Gastroesophageal sphincter (tissue), 4 donors: ENCODE results near the gene RNF175. TPM values are rescaled to one million over a fixed set of nuclear protein-coding genes. Genes with fewer than 3 reads are reported as not detected.

Experiments used
- ATAC-seq: fragments of 150-250 bp; one replicate; pipeline ENCODE4 v1.9.1; 2016; ENCODE audit warnings: mild to moderate bottlenecking, moderate library complexity
- H3K27ac ChIP-seq, 4 donors: fragments of 200-600 bp; sonication (generic) in 3 of 4; 1 replicate in 3 of 4; 2 replicates in 1 of 4; pipeline ENCODE4 v1.5.1; 2016 to 2019
- H3K27me3 ChIP-seq: fragments of 200-600 bp; sonication (generic); one replicate; pipeline ENCODE4 v1.5.1; 2019
- H3K36me3 ChIP-seq, 2 donors: fragments of 200-600 bp; sonication (generic); one replicate each; pipeline ENCODE4 v1.5.1; 2019; ENCODE audit warnings: control low read depth in 1 of 2
- H3K4me1 ChIP-seq, 3 donors: fragments of 200-600 bp; sonication (generic); 1 replicate in 2 of 3; 2 replicates in 1 of 3; pipeline ENCODE4 v1.5.1; 2016 to 2019; ENCODE audit warnings: control low read depth in 2 of 3
- H3K4me3 ChIP-seq, 2 donors: fragments of 200-600 bp; sonication (generic); one replicate each; pipeline ENCODE4 v1.5.1; 2019; ENCODE audit warnings: mild to moderate bottlenecking in 1 of 2, moderate library complexity in 1 of 2
- H3K9me3 ChIP-seq, 3 donors: fragments of 200-600 bp; sonication (generic); one replicate each; pipeline ENCODE4 v1.5.1; 2017 to 2019; ENCODE audit warnings: control low read depth in 2 of 3
- EP300 ChIP-seq: sonication (generic); formaldehyde crosslinking; IDR thresholded peaks from one replicate; pipeline ENCODE4 v1.6.1; 2017; ENCODE audit warnings: antibody characterized with exemption, mild to moderate bottlenecking
- POLR2A ChIP-seq, 2 donors: fragments of 450-650 bp; IDR thresholded peaks; one replicate each; pipeline ENCODE4 v1.6.1; 2017; ENCODE audit warnings: antibody characterized with exemption in 2 of 2, mild to moderate bottlenecking in 2 of 2, moderate library complexity in 1 of 2
- POLR2AphosphoS5 ChIP-seq: sonication (generic); formaldehyde crosslinking; IDR thresholded peaks from one replicate; pipeline ENCODE4 v1.6.1; 2017; ENCODE audit warnings: antibody characterized with exemption
- WGBS, 2 donors: methylation state at CpG; one replicate each; pipeline ENCODE4 v1.1.5; 2018; ENCODE audit warnings: low coverage in 1 of 2; 5-methylcytosine and 5-hydroxymethylcytosine counted together
- total RNA-seq, 4 donors: library from RNA; depleted of rRNA; stranded (reverse); fragments of >200 nt; gene quantifications; one replicate each; pipeline ENCODE4 v1.1.0, GENCODE V29; 2016
- TF ChIP-seq, protein P1 (sequence below), 4 experiments: fragments of 200-600 bp in 2 of 4; fragments of 450-650 bp in 2 of 4; sonication (generic) in 1 of 4; IDR thresholded peaks; one replicate each; pipeline ENCODE4 v1.5.1; 2017 to 2019; ENCODE audit warnings: antibody characterized with exemption in 4 of 4, mild to moderate bottlenecking in 2 of 4, moderate library complexity in 2 of 4

The RNF175 gene
- total RNA-seq, 4 donors from 2014 or later: 0.16 to 0.89 (median 0.67) TPM; not detected in 1

DNA sequence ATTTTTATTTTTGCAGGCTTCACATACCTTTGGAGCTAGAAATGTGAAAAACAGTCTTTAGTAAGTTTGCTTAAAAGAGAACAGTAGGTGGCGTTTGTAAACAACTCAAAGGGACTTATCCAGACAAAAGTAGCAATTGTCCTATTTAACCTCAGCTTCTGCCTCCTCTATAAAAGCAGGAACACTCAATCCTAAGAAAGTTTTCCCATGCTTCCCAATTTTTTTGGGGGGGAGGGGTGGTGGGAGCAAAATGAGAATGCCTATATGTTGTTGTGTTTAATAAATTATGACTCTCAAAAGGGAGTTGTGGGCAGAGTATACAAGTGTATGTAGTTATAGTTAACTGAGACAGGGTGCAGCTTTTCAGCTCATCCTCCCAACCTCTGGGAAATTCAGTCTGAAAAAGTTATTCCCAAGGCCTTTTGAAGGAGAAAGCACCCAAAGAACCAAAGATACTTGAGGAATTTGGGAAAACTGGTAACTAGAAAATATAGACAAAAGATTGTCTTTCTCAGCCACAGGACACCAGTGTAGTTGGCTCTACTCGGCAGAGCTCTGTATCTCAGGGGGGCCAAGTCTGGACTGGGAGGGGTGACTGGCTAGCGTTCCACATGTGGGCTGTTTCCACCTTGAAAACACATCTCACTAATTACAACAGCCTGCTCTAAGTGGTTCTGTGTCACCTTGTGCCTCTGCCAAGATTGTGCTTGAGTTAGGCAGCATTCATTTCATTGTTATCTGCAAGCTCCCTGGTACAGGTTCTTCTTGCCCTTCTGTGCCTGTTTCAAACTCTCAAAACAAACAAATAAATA, 26.3 kb upstream of the RNF175 start:
- no peak for TF ChIP-seq POLR2A (IDR thresholded peaks at IDR 0.05)
- TF ChIP-seq, protein P1, sequence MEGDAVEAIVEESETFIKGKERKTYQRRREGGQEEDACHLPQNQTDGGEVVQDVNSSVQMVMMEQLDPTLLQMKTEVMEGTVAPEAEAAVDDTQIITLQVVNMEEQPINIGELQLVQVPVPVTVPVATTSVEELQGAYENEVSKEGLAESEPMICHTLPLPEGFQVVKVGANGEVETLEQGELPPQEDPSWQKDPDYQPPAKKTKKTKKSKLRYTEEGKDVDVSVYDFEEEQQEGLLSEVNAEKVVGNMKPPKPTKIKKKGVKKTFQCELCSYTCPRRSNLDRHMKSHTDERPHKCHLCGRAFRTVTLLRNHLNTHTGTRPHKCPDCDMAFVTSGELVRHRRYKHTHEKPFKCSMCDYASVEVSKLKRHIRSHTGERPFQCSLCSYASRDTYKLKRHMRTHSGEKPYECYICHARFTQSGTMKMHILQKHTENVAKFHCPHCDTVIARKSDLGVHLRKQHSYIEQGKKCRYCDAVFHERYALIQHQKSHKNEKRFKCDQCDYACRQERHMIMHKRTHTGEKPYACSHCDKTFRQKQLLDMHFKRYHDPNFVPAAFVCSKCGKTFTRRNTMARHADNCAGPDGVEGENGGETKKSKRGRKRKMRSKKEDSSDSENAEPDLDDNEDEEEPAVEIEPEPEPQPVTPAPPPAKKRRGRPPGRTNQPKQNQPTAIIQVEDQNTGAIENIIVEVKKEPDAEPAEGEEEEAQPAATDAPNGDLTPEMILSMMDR (IDR thresholded peaks at IDR 0.05): peak in 3 of 4 experiments; percentile 35 to 41 (median 37)
- H3K4me1 ChIP-seq: peaks cover 0 to 29% (median 11%) of the 10 kb centered on the region in 3 donors
- H3K9me3 ChIP-seq: no peaks in the 10 kb centered on the region
- no peak for ATAC-seq
- H3K4me3 ChIP-seq: peak overlapping the region in 1 of 2 donors; percentile 17
- H3K36me3 ChIP-seq: no peaks in the 10 kb centered on the region
- peaks cover 51% of the 10 kb centered on the region for H3K27me3 ChIP-seq
- 0 to 18% methylated on average over 2 to 3 of the region's 3 CpGs for WGBS, 2 donors
- H3K27ac ChIP-seq: peak overlapping the region in 1 of 4 donors; percentile 32

GRCh38 chr4:153784166-153784699, 24.4 kb upstream of the RNF175 start:
- ATAC-seq: no peak
- Histone ChIP-seq H3K4me3 (no peak overlapping the region), H3K9me3 (no peaks in the 10 kb centered on the region), H3K4me1 (peaks cover 0 to 12% (median 7%) of the 10 kb centered on the region in 3 donors), H3K36me3 (no peaks in the 10 kb centered on the region), H3K27me3 (peaks cover 32% of the 10 kb centered on the region), H3K27ac (no peak overlapping the region)
- 72 to 79% methylated on average over 2 to 3 of the region's 3 CpGs for WGBS, 2 donors
- no peak for TF ChIP-seq POLR2A (IDR thresholded peaks at IDR 0.05)
- TF ChIP-seq, protein P1 (IDR thresholded peaks at IDR 0.05): no peak
- TF ChIP-seq POLR2AphosphoS5: no peak
- no peak for TF ChIP-seq EP300

DNA sequence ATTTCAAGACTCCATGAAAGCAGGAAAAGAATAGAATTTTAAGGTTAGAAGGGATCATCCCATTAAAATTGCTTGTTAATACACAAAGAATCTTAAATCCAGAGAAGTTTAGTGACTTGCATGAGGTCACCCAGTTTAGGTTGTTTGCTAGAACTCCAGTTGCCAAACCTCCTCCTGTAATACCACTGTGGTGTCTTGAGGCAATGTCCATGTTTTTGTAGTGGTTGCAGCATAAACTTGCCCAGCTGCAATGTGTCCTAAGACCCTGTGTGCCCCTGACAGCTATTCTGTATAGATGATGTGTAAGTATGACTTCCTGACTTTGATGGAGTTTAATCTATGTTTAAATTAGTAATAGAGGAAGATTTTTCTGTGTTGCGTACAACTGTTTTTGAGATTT, 22.8 kb upstream of the RNF175 start:
- no peak for TF ChIP-seq POLR2A (IDR thresholded peaks at IDR 0.05)
- TF ChIP-seq EP300: no peak
- TF ChIP-seq, protein P1 (IDR thresholded peaks at IDR 0.05): no peak
- TF ChIP-seq POLR2AphosphoS5: no peak
- 88 to 94% methylated on average over 1 of the region's 1 CpG for WGBS, 2 donors
- H3K27ac ChIP-seq: no peak overlapping the region

GRCh38 chr4:153781717-153782416, 22.0 kb upstream of the RNF175 start:
- Histone ChIP-seq H3K36me3 (no peaks in the 10 kb centered on the region), H3K4me1 (no peaks in the 10 kb centered on the region), H3K4me3 (no peak overlapping the region), H3K27ac (no peak overlapping the region), H3K9me3 (peaks cover 0 to 7% (median 0%) of the 10 kb centered on the region in 3 donors), H3K27me3 (peaks cover 9% of the 10 kb centered on the region)
- peak; percentile 62 for ATAC-seq
- TF ChIP-seq, protein P1 (IDR thresholded peaks at IDR 0.05): no peak
- TF ChIP-seq POLR2AphosphoS5: no peak
- TF ChIP-seq POLR2A (IDR thresholded peaks at IDR 0.05): no peak
- TF ChIP-seq EP300: no peak
- 56 to 61% methylated on average over 5 to 6 of the region's 6 CpGs for WGBS, 2 donors

More for the DNA sequence above, 22.8 kb upstream of the RNF175 start:
- Histone ChIP-seq H3K9me3 (peaks cover 0 to 7% (median 0%) of the 10 kb centered on the region in 3 donors), H3K27me3 (peaks cover 16% of the 10 kb centered on the region), H3K4me3 (no peak overlapping the region), H3K36me3 (no peaks in the 10 kb centered on the region), H3K4me1 (no peaks in the 10 kb centered on the region)
- ATAC-seq: no peak
